Fibroblast of pulmonary artery (primary cell): ENCODE results near the gene HHAT.

Experiments used
- DNase-seq: peaks from one replicate; pipeline ENCODE4 v3.0.0-alpha.2; 2010; ENCODE audit warnings: low read depth
- H3K4me3 ChIP-seq: replicated peaks from 2 replicates; pipeline ENCODE4 v1.5.1; 2011; ENCODE audit warnings: low read depth, mild to moderate bottlenecking, control low read depth, low read length, moderate library complexity
- CTCF ChIP-seq: IDR thresholded peaks from 2 replicates; pipeline ENCODE4 v1.5.1; 2011; ENCODE audit warnings: mild to moderate bottlenecking, control low read depth, low read length, inconsistent platforms; ENCODE audit errors: missing control alignments

The HHAT gene

GRCh38 chr1:210377731-210378333 is 49.1 kb downstream of the HHAT start:
- no peak for TF ChIP-seq CTCF
- no peak for DNase-seq

GRCh38 chr1:210378736-210379135 is 50.0 kb downstream of the HHAT start:
- no peak for TF ChIP-seq CTCF
- DNase-seq = no peak
- no peak overlapping the region for H3K4me3 ChIP-seq

More at GRCh38 chr1:210377731-210378333, 49.1 kb downstream of the HHAT start:
- no peak overlapping the region for H3K4me3 ChIP-seq

- H3K4me3 ChIP-seq = no peak overlapping the region
- no peak for TF ChIP-seq CTCF
- DNase-seq = no peak
These were observed 53.2 kb downstream of the HHAT start for GRCh38 chr1:210381934-210382333.

- TF ChIP-seq CTCF = no peak
- no peak for DNase-seq
- no peak overlapping the region for H3K4me3 ChIP-seq
These were observed 55.9 kb downstream of the HHAT start for GRCh38 chr1:210384625-210385024.

- TF ChIP-seq CTCF = no peak
- no peak overlapping the region for H3K4me3 ChIP-seq
- no peak for DNase-seq
These were observed 56.5 kb downstream of the HHAT start for GRCh38 chr1:210385228-210385627.

- no peak overlapping the region for H3K4me3 ChIP-seq
- TF ChIP-seq CTCF = no peak
- no peak for DNase-seq
These were observed 65.6 kb downstream of the HHAT start for GRCh38 chr1:210394281-210394821.

- no peak for TF ChIP-seq CTCF
- DNase-seq = no peak
- H3K4me3 ChIP-seq = no peak overlapping the region
These were observed 67.8 kb downstream of the HHAT start for GRCh38 chr1:210396541-210396940.
